HepG2 (cell line): ENCODE results near the gene QKI.

ENCODE experiments used
- CHD4 ChIP-seq: fragments of 200-600 bp; sonication (generic); IDR thresholded peaks from 2 replicates; pipeline ENCODE4 v1.7.0; 2017; ENCODE audit warnings: mild to moderate bottlenecking, low read length, borderline replicate concordance
- CTCF ChIP-seq: sonication (generic); formaldehyde crosslinking; IDR thresholded peaks from 2 replicates; pipeline ENCODE4 v1.5.0; 2020; ENCODE audit warnings: mild to moderate bottlenecking, missing genetic modification reagents, moderate library complexity
- GABPA ChIP-seq, 2 experiments: IDR thresholded peaks; 2 replicates each; pipeline ENCODE4 v1.6.1; 2011 to 2016; ENCODE audit warnings: low read depth in 2 of 2, low read length in 1 of 2, missing biosample characterization in 1 of 2, missing genetic modification characterization in 1 of 2

- no peak for TF ChIP-seq CHD4
- TF ChIP-seq GABPA (IDR thresholded peaks at IDR 0.05; ENCODE audit: low read depth, low read length): no peak
- no peak for TF ChIP-seq GABPA (CRISPR knock-in tag; IDR thresholded peaks at IDR 0.05; ENCODE audit: low read depth)
- TF ChIP-seq CTCF: no peak
Measured at GRCh38 chr6:163605385-163606097, 191.0 kb downstream of the QKI start.
